Epithelial cell of umbilical artery (primary cell): Measurements from ENCODE around the gene PRR20B. TPM values are rescaled to one million over a fixed set of nuclear protein-coding genes. Genes with fewer than 3 reads are reported as not detected.

ENCODE experiments used
- total RNA-seq: library from RNA; depleted of rRNA; stranded (reverse); fragments of >200 nt; gene quantifications from 2 replicates; pipeline ENCODE4 v1.2.3, GENCODE V29; 2014

The PRR20B gene
- not detected in 2 replicates for total RNA-seq

GRCh38 chr13:57147188-57147587 is at the start of gene PRR20B:
Gene PRR20B (plus strand): TSS chr13:57147488. CDS start chr13:57147875, 387 bp downstream.

GRCh38 chr13:57140235-57140968 is 6.9 kb upstream of the PRR20B start, which contains the start of gene PRR20A:
Gene PRR20A (plus strand): TSS chr13:57140918. CDS start chr13:57141305, 387 bp downstream.

GRCh38 chr13:57153761-57154160 is 6.5 kb downstream of the PRR20B start, which contains the start of gene PRR20C:
Gene PRR20C (plus strand): TSS chr13:57154061. CDS start chr13:57154448, 387 bp downstream.

GRCh38 chr13:57160332-57160731 is 13.0 kb downstream of the PRR20B start, which contains the start of gene PRR20D:
Gene PRR20D (plus strand): TSS chr13:57160632. CDS start chr13:57161019, 387 bp downstream.

GRCh38 chr13:57166897-57167296 is 19.6 kb downstream of the PRR20B start, which contains the start of gene PRR20E:
Gene PRR20E (plus strand): TSS chr13:57167197. CDS start chr13:57167584, 387 bp downstream.

Other genes with a start within 250 kb of the PRR20B start
- not detected in 2 replicates for gene PRR20A, start 6.6 kb upstream of the PRR20B start, total RNA-seq
- not detected in 2 replicates for gene PRR20C, start 6.6 kb downstream of the PRR20B start, total RNA-seq
- not detected in 2 replicates for gene PRR20D, start 13.1 kb downstream of the PRR20B start, total RNA-seq
- not detected in 2 replicates for gene PRR20E, start 19.7 kb downstream of the PRR20B start, total RNA-seq